Measurements from ENCODE around the gene ATP8B3.
A peak's percentile ranks its signal among the peaks of the same experiment; 100 is the strongest.
"Not testable (repeated sequence)": the region's sequence is repeated elsewhere in the genome, so short reads cannot be mapped to it uniquely, and the experiment has no call there.

The ATP8B3 gene

DNA sequence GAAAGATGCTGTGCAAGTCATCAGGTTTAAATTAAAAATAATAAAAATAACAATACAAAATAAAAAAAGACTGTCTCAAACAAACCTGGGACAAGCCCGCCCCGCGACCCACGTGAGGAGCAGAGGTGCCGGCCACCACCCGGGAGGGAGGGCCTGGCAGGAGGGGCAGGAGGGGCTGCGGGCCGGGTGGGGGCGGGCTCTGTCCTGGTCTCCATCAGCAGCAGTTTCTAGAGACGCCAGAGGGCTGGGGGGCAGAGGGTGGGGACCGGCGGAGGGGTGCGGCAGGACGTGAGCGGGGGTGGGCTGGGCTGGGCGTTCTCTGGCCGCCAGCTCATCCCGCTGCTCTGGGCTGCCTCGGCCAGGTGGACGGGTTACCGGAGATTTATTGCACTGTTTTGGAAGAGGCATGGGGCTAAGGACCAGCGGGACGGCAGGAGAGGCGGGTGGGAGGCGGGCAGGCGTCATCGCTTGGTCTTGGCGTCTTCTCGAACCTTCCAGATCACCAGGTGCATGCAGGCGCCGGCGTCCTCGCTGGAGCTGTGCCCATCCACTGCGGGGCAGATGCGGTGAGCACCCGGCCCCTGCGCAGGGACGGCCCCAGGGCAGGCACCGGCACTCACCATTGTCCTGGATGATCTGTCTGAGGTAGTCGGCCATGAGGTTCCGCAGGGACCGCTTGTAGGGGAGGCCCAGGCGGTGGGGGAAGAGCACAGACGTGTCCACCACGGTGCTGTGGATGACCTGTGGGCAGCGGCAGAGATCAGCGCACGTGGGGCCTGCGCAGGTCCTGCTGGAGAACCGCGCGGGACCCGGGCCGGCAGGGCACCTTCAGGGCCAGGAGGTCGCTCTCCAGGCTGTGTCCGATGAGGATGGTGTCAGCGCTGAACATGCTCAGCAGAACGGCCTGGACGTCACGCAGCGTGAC is 3.8 kb upstream of the ATP8B3 start:
- no peak for DNase-seq (ENCODE audit: low spot score)

DNA sequence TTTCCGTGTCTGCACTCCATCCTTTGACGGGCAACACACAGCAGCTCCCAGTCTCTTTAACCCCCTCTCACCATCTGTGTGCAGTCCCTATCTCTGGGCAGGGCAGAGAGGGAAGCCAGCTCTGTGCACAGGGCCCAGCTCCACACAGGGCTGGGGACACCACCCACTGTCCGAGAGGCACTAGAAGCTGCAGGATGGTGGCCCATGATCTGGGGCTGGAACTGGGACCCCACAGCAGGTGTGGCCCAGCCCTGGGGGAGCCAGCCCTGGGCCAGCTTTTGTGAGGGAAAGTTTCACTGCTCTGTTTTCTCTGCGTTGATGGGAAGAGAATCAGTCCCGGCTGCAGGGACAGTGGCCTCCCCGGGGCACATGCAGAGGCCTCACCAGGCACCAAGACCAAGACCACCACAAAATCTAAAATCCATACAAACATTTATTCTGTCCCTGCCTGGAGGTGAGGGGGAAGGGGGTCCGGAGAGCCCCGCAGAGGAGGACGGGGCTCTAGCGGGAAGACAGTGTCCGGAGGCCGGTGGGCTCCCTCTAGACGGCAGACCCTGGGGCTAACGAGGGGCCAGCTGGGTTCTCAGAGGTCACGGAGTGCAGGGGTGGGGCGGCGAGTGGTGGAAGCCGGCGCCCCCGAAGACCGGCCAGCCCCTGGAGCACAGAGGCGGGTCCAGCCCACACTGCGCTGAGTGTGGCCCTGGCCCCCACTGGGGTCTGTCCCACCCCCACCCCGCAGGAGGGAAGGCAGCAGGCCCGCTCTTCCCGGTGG is 2.9 kb upstream of the ATP8B3 start:
- no peak for DNase-seq (ENCODE audit: low spot score)

DNA sequence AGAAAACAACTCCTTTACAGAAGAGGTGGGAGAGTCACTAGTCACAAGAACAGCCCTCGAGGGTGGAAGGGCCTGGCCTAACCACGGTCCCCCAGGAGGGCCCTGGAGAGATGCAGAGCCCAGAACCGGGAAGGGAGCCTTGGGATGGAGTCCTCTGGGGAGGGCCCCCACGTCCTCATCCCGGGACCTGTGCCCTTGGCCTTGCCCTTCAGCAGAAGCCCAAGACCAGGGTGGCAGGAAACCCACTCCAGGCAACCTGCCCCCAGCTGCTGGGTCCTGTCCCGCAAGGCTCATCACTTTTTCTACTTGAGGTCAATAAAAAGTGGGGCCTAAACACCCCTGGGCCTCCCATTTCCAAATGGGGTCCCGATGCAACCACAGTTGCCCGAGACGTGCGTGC is 2.3 kb upstream of the ATP8B3 start:
- no peak for DNase-seq (ENCODE audit: low spot score)

DNA sequence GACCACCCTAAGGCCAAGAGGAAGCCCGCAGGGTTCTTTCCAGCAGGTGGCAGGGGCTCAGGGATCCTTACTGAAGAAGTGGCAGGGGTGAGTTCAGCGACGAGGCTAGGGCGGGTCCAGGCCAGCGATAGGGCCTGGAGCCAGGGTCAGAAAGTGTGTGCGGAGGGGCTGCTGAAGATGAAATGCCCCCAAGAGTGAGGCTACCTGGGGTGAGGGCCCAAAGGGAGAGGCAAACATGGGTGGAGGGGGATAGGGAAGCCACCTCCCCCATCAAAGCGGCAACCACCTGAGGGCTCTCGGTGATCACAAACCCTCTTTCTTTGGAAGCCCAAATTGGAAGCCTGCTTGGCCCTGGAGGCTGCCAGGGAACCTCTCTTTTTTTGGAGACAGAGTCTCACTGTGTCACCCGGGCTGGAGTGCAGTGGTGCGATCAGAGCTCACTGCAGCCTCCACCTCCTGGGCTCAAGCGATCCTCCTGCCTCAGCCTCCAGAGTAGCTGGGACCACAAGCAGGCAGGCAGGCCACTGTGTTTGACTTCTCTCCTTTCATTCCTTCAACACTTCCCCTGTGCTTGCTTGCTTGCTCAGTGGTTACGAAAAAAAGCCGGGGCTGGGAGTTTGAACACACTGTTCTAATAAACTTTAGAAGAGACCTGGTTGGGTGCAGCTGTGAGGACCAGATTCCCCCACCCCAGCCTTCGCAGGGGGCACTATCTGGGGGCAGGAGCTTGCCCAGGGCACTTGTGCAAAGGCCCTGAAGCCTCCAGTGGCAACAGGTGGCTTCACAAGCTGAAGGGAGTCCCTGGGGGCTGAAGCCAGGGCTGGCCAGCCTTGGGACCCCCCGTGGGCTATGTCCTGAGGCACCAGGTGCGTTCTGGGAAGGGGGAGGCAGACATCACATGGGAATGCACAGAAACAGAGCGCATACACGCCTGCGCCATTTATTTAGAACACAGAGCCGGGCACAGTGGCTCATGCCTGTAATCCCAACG is 1.4 kb upstream of the ATP8B3 start:
- no peak for DNase-seq (ENCODE audit: low spot score)

DNA sequence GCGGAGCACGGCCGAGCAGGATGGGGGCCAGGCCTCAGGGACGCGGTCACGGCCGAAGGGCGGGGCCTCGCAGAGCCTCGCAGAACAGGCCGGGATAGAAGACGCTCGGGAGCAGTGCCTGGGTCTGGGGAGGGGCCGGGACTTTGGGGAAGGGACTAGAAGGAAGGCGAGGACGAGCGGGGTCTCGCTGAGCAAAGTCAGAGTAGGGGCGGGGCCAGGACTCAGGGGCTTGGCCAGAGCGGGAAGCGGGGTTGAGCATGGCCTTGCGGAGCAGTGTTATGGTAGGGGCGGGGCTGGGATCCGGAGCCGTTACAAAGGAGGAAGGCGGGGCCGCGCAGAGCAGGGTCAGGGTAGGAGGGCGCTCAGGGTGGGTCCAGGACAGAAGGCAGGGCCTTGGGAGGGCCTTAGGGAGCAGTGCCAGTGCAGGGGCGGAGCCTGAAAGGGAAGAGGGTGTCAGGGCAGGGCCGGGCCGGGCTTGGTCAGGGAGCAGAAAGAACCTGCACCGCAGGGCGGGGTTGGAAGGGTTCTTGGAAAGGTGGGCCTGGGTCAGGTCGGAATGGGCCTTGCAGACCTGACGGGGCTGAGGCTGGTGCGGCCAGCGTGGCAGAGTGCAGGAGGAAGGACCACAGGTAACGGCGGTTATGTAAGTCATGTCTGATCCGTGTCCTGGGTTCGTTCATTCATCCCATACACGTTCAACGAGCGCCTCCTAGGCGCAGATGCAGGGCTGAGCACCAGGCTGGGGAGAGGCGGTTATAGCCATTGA is 533 bp upstream of the ATP8B3 start:
- DNase-seq (ENCODE audit: low spot score): peak; percentile 99

DNA sequence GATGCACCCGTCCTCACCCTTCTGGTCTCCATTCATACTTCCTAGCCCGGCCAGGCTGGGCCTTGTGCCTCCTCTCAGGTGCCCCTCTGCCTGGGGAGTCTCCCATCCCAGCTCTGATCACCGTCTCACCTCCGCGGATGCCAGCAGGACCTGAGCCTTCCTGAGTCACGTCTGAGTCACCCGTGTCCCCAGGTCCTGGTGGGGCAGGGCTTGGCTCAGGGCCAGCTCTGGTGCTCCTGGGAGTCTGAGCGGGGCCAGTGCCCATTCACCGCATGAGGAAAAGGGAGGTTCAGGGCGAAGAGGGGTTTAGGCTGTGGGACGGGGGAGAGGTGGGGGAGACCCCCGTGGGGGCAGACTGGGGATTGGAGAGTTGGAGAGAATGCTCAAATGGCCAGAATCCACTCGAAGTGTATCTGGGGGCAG is 593 bp downstream of the ATP8B3 start:
- peak; percentile 45 for DNase-seq (ENCODE audit: low spot score)

DNA sequence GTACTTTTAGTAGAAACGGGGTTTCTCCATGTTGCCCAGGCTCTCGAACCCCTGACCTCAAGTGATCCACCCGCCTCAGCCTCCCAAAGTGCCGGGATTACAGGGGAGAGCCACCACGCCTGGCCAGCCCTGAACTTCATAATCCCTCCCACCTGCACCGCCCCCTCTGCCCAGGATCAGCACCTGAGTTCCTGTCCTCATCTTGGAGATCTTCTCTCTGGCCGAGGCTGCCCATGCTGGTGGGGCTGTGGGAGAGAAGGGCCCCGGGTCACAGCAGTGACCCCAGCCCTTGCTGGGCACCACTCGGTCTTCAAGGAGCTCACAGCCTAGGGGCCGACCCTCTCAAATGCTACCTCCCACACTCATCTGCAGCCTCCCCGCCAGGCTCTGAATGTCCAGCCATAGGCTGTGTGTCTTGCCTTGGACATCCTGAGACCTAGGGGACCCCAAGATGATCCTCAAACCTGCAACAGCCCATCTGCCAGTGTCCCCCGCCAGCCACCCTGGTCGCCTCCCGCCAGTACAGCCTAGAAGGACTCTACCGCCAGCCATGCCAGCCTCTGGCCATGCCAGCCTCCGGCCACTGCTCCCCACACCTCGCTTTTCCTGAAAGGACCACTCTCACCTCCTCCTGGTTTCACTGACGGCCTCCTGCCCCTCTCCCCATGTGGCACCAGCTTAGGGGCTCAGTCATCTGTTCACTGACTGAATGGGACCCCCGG is 1.5 kb downstream of the ATP8B3 start:
- DNase-seq (ENCODE audit: low spot score): no peak

DNA sequence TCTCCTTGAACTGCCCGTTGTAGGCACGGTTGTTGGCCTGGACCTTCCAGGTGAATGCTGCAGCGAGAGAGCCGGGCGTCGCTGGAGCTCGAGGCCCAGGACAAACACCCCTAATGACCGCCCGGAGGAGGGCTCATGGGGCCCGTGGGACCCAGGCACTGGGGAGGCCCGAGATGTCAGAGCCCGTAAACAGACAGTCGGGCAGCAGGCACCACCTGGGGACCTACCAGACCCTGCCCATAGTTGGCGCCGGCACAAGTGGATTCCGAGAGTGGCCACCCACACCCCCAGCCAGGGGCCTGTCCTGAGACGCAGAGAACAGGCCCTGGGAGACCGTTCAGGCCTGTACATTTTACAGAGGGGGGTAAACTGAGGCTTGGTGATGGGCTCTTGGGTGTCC is 2.4 kb downstream of the ATP8B3 start:
- DNase-seq (ENCODE audit: low spot score): no peak

DNA sequence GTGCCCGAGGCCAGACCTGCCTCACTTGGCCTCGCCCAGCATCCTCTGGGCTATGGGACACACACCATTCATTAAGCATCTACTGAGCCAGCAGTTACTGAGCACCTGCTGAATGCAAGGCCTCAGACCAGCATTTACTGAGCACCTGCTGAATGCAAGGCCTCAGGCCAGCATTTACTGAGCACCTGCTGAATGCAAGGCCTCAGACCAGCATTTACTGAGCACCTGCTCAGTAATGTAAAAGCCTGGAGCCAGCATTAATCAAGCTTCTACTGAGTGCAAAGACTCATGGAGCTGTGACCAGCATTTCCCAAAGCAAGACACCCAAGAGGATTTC is 3.7 kb downstream of the ATP8B3 start:
- no peak for DNase-seq (ENCODE audit: low spot score)

DNA sequence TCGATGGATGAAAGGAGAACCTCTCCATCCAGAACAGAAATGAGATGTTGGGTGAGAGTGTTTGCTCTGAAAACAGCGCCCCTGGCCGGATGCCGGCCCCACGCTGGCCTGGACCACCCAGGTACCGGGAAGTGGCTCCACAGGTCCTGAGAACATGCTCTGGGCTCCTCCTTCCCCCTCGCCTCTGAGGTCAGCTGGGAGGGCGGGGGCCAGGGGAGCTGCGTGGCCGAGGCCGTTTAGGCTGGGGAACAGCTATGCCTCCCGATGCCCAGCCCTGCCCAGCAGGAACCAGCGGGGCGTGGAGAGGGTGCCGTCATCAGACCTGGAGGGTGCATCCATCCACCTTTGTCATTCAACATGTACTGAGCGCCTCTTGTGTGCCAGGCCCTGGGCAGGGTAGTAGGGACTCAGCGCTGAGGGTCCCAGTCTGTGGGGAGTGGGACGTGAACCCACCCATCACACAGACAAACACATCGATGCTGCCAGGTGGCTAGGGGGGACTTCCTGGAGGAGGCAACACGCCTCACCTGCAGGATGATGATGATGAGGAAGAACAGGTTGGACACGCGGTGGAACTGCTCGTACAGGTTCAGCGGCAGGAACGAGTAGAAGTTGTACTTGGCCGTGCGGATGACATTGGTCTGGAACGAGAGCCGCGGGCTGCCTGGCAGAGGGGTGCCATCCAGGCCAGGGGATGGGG is 4.2 kb downstream of the ATP8B3 start:
- no peak for DNase-seq (ENCODE audit: low spot score)

DNA sequence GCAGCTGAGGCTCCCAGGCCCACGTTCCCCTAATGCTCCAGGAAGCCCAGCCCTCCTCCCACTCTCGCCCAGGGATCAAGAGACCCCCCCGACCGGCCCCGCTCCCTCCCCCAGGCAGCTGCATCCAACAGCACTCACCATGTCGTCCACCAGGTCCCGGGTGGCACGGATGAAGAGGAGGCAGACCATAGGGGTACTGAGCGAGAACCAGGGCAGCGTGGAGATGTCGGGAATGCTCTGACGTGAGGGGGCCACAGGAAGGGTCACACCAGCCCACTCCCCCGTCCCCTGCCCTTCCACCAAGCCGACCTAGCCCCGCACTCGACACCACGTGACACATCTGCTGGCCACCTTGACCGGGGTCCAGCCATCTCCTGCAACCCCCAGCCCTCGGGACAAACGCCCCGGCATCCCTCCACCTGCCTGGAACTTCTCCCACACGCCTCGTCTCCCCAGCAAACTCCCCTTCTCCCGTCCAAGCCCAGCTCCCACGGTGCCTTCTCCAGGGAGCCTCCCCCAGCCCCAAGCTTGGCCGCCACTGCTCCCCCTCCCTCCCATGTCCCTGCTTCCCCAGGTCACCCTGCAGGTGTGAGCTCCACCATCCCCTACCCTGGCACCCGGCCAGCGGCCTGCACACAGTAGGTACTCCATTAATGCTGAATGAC is 4.9 kb downstream of the ATP8B3 start:
- DNase-seq (ENCODE audit: low spot score): no peak

DNA sequence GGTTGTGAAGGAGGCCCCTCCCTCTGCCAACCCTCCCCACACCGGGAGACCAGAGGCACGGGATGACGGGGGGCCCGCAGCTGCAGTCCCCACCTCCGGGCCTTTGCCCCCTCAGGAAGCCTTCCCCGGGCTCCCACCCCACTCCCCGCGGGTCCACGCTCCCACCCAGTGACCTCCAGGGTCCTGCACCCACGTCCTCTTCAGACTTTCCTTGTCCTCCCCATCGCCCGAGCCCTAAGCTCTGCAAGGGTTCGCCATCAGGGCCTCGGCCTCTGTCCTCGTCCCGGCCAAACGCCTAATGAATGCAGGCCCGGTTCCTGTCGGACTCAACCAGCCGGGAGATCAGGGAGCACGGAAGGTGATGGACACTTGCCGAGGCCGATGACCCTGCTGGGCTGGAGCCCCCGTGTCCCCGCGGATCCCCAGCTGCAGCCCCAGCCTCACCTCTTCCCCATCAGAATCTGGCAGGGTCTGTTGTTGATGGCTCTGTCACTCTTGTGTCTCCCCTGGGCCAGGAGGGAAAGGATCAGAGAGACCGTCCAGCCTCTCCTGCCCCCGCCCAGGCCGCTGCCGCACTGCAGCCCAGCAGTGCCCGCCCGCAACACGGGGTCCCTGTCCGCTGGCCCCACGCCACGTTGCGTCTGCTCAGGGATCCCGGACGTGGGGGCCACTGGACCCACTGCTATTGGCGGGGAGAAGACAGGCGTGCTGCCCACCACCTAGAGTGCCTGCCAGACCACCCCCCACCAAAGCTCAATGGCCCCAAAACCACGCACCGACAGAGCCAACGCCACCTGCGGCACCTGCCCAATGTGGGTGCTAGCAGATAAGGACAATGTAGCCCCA is 5.7 kb downstream of the ATP8B3 start:
- DNase-seq (ENCODE audit: low spot score): no peak

DNA sequence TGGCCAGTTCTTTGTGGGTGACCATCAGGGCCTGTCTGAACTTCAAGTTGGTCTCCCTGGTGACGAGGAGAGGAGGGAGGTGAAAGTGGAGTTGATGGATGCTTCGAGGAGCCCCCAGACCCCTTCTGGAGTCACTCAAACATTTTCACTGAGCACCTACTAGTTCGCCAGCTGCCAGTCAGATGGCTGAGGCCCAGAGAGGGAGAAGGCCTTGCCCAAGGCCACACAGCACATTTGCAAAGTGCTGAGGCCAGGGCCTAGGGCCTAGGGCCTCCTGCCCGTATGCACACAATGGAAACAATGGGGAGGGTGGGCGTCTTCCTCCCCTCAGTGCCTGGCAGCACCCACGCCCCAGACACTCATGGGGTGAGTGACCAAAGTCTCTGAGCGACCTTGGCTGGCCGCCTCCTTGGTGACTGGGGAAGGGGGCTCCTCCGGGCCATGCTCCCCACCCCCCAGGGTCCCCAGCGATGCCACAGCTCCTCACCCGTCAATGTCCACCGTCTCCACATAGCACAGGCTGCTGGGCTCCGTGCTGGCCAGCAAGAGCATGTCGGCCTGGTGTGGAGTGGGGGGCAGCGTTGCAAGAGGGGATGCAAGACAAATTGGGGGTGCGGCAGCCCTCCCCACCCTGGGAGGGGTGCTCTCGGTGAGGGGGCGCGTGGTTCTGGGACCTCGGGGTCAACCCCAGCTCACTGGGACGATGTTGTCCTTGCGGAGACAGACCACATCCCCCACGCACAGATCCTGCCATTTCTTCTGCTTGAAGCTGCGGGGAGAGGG is 6.5 kb downstream of the ATP8B3 start:
- no peak for DNase-seq (ENCODE audit: low spot score)

DNA sequence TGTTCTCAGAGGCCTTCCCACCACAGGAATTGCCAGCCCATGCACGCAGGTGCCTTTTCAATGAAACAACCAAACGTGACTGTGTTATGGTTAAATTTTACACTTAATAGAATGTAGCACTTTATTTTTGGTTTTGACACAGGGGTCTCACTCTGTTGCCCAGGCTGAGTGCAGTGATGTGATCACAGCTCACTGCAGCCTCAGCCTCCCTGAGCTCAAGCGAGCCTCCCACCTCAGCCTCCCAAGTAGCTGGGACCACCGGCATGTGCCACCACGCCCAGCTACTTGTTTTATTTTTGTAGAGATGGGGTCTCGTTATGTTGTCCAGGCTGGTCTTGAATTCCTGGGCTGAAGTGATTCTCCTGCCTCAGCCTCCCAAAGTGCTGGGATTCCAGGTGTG is 7.2 kb downstream of the ATP8B3 start:
- no peak for DNase-seq (ENCODE audit: low spot score)

DNA sequence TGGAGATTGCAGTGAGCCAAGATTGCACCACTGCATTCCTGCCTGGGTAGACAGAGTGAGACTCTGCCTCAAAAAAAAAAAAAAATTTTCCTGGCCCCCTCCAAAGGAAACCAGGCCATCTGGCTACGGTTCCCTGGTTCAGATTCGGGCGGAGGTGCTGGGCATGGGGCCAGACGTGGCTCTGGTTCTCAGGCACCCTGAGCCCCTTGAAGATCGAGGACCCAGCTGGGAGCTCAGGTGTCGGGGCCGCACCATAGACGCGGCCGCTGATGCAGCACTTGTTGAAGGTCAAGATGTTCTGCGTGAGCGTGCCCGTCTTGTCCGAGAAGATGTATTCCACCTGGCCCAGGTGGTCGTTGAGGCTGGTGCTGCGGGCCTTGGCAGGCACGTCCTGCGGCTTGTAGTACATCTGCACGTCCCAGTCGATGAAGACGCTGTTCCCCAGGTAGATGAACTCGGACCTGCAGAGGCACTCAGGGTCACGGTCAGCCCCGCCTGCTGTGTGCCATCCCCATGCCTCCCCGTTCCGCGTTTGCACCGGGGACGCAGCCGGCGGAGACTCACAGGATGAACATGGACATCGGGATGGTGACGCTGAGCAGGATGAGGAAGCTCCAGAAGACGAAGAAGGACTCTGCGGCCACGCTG is 12.3 kb downstream of the ATP8B3 start:
- no peak for DNase-seq (ENCODE audit: low spot score)

DNA sequence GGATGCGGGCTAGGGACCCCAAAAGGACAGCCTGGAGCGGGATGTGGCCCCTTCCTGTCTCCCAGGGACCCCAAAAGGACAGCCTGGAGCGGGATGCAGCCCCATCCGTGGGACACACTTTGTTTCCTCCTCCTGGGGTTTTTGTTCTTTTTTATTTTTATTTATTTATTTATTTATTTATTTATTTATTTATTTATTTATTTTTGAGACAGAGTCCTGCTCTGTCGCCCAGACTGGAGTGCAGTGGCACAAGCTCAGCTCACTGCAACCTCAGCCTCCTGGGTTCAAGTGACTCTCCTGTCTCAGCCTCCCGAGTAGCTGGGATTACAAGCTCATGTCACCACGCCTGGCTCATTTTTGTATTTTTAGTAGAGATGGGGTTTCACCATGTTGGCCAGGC is 14.8 kb downstream of the ATP8B3 start:
- not testable (repeated sequence) for DNase-seq (ENCODE audit: low spot score)
